Spleen (tissue), 7 donors: ENCODE data around the gene MKLN1.

ENCODE experiments used
- CTCF ChIP-seq, 11 experiments: fragments of 200-600 bp in 7 of 11; fragments of 450-650 bp in 4 of 11; sonication (generic) in 4 of 11; IDR thresholded peaks in 8 of 11; conservative IDR thresholded peaks in 3 of 11; 1 replicate in 7 of 11; 2 replicates in 4 of 11; pipeline versions ENCODE4 v1.4.0 to v1.8.0; 2016 to 2021; ENCODE audit warnings: antibody characterized with exemption in 11 of 11, inconsistent platforms in 4 of 11, mild to moderate bottlenecking in 1 of 11
- POLR2A ChIP-seq, 3 donors: fragments of 450-650 bp; IDR thresholded peaks; one replicate each; pipeline ENCODE4 v1.5.1; 2017; ENCODE audit warnings: antibody characterized with exemption in 3 of 3, mild to moderate bottlenecking in 1 of 3
- POLR2AphosphoS5 ChIP-seq, 3 donors: sonication (generic); formaldehyde crosslinking; IDR thresholded peaks; one replicate each; pipeline ENCODE4 v1.5.1; 2017; ENCODE audit warnings: antibody characterized with exemption in 3 of 3
- donor health status: DM: no; HTN: no; CAD: no; lungs with moderate emphysema.
- donor health status: DM: no; HTN: no; CAD: no.
- donor health status: DM: no; HTN: no; CAD: no.

GRCh38 chr7:131413711-131414110 lies 86.0 kb downstream of the MKLN1 start:
- TF ChIP-seq POLR2A (IDR thresholded peaks at IDR 0.05) (no peak), CTCF (IDR thresholded peaks at IDR 0.05 in 8 of 11, conservative IDR thresholded peaks at IDR 0.05 in 3 of 11) (no peak), POLR2AphosphoS5 (IDR thresholded peaks at IDR 0.05) (no peak)
